ENCODE measurements around the gene THRB. TPM values are rescaled to one million over a fixed set of nuclear protein-coding genes. Genes with fewer than 3 reads are reported as not detected.

The THRB gene
- total RNA-seq, 1 experiment from 2014 or later, result 0.86 TPM

DNA sequence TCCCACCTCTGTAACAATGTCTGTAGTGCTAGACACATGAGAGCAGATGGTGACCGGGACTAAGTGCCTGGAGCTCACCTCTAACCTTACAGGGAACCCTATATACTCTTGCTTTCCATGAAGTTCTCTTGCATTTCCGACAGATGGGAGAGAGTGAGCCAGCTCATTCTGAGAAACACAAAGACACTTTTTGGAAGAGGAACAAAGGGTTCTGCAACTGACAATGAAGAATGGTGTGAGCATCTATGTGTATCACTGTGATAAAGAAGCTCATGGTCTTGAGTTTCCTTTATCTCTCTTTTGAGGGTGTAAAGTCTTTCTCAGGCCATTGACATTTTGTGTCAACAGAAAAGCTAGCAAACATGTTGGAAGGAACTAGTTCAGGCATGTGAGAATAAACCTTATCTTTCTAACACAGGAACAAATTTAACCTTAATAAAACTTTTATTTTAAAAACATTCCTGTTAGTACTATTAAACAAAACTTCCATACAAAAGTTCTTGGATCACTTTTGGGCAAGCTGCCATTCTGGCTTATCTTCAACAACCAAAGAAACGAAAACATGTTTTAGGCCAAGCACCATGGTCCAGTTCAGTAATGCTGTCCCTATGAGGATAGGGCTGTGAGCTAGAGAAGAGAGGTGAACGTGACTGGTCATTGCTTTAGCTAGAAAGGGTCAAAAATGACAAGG, 142.7 kb downstream of the THRB start:
- DNase-seq (ENCODE audit: low read depth), result no peak

GRCh38 chr3:24349367-24350019, 145.2 kb downstream of the THRB start:
- DNase-seq (ENCODE audit: low read depth), result no peak

- no peak for DNase-seq (ENCODE audit: low read depth)
Observed at GRCh38 chr3:24348348-24348747, 146.3 kb downstream of the THRB start.

- peak; percentile 2 for DNase-seq (ENCODE audit: low read depth)
Observed at GRCh38 chr3:24344784-24345439, 149.7 kb downstream of the THRB start.

DNA sequence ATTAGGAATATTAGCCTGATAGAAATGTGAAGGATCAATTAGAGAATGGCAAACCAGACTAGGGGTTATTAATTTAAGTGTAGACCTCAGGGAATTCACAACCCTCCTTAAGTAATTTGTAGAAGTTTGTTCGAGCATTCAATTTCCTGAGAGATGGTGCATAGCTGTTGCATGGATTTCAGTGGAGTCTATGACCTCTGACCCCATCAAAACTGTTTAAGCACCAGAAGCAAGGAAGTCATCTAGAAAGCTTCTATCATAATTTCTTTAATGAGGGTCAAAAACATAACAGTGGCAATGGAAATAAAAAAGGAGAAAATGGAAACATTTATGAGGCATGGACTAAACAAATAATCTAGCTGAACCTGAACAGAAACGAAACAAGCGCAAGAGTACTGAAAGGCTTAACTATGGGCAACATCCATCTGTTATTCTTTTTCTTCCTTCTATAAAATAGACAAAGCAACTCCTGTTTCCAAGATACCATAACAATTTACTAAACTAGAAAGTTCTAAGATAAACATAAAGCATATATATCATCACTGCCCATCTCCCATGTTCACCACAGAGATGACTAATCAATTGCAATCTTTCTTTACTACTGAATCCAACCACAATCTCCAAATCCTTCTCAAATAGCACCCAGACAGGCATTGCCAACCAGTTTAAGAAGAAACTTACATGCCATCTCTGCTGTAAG, 151.4 kb downstream of the THRB start:
- DNase-seq (ENCODE audit: low read depth), result peak; percentile 59

DNA sequence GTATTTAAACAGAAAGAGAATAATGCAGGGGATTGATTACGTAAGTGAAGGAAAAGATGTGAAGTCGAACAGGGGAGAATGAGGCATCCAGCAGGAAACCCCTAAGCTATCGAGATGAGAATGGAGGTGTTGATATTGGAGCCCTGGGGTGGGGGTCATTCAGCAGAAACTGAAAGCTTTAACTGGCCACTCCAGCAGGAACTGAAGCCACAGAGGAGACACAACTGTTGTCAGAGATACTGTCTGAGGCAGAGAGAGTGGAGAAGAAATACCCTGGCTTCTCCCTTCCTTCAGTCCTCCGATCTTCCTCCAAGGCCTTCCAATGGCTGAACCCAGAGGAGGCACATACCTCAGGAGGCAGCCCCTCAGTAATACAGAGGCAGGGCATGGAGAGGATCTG, 152.4 kb downstream of the THRB start:
- no peak for DNase-seq (ENCODE audit: low read depth)

GRCh38 chr3:24341668-24342067, 153.0 kb downstream of the THRB start:
- DNase-seq (ENCODE audit: low read depth), result no peak

DNA sequence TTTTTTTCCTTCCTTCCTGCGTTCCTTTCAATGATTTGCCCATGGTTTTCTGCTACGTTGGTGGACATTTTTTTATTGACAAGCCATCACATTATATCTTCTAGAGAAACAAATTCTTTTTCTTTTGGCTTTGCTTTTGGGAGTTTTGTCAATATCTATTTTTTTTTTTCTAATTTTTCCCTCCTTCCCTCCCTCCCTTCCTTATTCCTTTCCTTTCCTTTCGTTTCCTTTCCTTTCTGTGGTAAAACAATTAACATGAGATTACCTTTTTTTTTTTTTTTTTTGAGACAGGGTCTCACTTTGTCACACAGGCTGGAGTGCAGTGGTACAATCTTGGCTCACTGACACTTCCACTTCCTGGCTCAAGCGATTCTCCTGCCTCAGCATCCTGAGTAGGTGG, 153.7 kb downstream of the THRB start:
- DNase-seq (ENCODE audit: low read depth), result no peak

GRCh38 chr3:24340161-24340560, 154.5 kb downstream of the THRB start:
- DNase-seq (ENCODE audit: low read depth), result no peak

DNA sequence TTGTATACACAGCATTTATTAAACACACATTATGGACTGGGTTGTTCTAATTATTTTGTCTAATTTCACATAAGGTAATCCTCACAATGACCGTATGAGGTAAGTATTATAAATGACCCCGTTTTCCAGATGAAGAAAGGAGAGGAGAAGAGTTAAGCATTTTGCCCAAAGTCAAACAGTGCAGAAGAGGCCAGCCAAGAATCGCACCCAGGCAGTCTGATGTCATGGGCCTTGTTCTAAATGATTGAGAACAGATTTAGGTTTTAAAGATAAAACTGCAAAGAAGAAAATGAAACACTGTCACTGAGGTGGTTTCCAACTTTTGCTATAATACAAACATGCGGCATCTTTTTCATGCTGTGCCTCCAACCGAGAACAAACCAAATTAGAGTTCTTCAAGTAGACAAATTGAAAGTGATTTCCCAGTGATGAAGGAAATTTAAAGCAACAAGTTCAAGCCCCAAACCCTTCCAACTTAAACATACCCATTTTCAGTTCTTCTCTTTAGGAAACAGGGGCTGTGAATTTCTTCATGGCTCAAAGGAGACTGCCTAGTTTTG, 155.3 kb downstream of the THRB start:
- DNase-seq (ENCODE audit: low read depth), result no peak

DNA sequence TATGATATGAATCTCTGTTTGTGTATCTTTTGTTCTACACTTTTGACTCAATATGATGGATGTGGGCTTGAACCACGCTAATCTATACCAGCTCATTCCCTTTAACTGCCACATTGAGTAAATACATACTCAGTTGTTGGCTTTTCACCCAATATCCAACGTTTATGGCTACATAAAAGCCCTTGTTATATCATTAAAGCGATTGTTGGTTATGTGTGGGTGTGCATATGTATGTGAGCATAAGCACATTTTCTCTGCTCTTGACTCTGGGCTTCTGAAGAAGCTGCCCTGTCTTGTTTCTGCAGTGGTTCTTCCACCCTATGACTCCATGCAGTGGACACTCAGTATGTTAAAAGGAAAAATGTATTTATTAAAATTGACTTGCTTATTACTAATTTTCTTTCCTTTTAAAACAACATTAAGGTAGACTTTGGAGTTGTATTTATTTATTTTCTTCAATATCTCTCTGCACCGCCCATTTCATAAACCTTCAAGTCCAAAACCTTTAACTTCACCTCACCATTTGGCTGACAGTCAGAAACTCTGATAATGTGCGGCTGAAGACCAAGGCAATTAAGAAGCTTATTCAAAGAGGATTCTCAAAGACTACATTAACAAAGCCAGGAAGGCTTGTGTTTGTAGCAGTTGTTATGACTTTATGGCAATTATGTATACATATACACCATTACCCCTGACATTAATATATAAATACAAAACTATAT, 156.1 kb downstream of the THRB start:
- no peak for DNase-seq (ENCODE audit: low read depth)

DNA sequence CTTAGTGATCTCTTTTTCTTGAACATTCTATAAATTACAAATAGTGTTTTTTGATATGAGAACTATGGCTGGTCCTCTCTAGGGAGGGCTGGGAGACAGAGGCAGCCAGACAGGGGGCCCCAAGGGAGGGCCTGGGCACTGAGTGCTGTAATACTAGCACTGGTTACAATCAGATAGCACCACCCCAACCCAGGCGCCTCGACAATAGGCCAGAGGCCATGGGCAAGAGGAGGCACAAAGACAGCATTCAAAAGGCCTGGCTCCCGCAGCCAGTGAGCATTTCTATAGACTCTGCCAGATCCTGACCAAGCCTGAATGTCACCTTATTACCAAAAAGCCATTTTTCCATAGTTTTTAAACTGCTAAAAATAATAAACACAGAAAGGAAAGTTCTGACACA, 158.5 kb downstream of the THRB start:
- no peak for DNase-seq (ENCODE audit: low read depth)

DNA sequence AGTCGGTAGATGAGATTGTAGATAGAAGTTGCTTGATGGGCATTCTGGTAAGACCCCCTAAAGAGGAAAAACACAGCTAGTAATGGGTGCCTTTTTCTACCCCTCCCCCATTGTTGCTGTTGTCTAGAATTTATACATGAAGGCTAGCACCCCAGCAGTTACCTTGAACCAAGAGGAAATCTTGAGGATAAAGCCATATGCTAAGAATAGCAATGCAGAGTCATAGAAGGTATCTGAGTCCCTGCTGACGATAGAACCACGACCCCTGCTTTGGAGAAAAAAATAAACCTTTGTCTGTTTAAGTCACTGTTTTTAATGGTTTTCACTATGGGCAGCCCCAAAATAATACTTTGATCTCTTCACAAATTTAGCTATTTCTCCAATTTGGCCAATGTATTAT, 162.6 kb downstream of the THRB start:
- DNase-seq (ENCODE audit: low read depth), result no peak

DNA sequence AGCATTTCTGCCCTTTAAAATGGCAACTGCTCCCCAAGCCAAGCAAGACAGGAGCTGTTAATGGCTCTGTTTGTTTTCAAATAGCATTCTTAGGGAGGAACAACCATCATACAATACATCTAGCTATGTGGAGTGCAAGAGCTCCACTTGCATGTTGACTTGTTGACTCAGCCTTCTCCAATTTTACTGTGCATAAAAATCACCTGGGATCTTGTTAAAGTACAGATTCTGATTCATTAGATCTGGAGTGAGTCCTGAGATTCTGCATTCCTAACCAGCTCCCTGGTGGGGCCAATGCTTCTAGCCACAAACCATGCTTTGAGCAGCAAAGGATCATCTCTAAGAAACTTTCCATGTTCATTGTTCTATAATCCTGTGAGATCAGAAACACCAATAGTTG, 171.4 kb downstream of the THRB start:
- DNase-seq (ENCODE audit: low read depth), result no peak

- DNase-seq (ENCODE audit: low read depth), result no peak
Observed at GRCh38 chr3:24320601-24321000, 174.0 kb downstream of the THRB start.

DNA sequence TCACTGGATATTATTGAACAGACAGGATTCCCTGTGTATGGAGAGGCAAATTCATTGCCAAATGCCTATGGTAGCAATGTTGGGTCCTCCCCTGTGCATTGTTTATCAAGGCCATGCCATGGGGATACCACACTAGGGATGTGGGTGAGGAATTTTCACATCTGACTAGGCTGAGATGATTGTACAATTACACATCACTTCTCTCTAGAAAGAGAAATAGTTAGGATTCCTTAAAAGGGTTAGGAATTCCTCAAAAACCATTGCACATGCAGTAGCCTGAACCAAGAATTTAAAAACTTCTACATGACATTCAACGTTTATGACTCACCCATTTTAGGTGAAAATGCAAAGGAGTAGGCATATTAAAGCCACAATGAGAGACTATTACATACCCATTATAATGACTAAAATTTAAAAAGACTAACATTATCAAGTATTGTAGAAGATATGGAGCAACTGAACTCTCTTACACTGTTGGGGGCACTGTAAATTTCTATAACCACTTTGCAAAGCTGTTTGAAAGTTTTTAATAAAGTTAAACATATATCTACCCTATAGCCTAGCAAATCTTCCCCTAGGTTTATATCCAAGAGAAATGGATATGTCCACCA, 175.9 kb downstream of the THRB start:
- no peak for DNase-seq (ENCODE audit: low read depth)

GRCh38 chr3:24316887-24317383, 177.7 kb downstream of the THRB start:
- DNase-seq (ENCODE audit: low read depth), result no peak

DNA sequence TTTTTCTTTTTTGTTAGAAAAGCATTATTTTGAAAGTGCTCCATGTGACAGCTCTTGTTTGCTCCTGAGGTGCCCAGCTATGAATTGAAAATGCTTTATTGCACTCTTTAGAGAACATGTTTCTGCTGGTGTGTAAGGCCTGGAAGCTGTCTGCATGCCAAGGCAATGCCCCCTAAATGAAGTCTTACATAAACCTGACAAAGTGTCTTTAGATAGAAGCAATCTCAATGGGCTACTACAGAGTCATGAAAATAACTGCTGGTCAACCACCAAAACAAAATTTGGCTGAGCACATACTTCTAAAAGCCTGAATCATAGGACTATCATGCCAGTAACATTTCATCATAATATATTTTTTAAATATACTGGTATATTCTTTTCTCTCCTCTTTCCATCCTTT, 178.7 kb downstream of the THRB start:
- no peak for DNase-seq (ENCODE audit: low read depth)

GRCh38 chr3:24315356-24315755, 179.3 kb downstream of the THRB start:
- DNase-seq (ENCODE audit: low read depth), result no peak

DNA sequence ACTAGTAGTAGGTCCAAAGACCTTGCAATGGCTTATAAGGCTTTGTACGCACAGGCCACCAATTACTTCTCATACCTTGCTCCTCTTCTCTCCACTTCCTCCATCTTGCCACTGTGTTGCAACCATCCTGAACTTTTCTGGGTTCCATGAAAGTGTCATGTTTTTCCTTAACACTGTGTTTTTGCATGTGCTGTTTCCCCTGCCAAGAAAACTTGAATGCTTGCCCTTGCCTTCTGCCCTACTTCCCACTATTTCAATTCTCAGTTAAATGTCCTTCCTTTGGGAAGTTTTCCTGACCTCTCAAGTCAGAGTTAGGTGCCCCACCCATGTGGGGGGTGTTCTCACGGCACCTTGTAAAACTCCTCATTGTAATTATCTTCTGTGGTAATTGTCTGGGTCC, 182.8 kb downstream of the THRB start:
- no peak for DNase-seq (ENCODE audit: low read depth)

GRCh38 chr3:24310887-24311286, 183.8 kb downstream of the THRB start:
- DNase-seq (ENCODE audit: low read depth), result no peak

Data from Daoy (cell line).